ENCODE results near the gene ERCC6L2.

ERCC6L2 gene

DNA sequence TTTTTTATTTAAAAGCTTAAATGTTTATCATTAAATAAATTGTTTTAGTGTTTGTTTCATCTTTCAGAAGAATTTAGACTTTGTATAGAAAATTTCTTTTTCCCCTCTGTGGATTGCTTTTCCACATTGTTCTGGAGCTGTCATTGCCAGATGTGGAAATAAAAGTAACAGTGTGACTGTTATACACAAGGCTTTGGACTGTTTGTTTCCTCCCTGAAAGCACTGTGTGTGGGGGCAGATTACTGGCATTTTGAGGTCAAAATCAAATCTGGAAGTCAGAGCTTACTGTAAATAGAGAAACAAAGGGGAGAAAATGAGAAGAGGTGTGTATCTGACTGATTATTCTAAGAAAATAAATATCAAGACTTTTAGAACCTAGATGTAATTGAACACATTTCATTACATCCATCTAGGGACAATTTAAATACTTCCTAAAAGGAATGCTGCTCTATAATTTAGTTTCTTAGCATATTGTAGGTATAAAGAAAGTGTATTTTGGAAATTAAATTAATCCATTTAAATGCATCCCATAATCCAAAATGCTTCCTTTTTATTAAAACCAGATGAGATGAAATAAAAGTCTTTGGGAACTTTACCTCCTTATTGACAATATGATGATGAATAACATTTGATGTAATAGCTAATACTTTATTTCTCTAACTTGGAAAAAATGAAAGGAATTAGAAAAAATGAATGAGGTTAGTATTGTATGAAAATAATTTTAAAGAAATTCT, 51.9 kb downstream of the ERCC6L2 start:
- DNase-seq (ENCODE audit: low read depth), result no peak

DNA sequence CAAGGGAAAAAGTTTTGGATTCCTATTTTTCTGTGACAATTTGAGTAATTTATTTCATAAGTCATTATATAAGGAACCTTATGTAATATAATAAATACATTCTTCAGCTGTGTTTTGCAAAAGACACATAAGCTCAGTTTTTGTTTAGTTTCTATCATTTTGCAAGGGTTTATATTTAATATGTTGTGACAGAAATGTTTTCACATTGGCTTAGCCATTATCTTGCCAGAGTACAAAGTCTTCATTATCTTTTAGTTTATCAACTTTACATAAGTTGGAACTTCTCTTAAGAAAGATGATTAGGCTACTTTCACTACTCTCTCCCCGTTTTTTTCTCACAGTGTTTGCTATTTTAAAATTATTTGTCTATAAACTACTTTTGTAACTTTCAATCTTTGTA, 54.8 kb downstream of the ERCC6L2 start:
- DNase-seq (ENCODE audit: low read depth), result no peak

DNA sequence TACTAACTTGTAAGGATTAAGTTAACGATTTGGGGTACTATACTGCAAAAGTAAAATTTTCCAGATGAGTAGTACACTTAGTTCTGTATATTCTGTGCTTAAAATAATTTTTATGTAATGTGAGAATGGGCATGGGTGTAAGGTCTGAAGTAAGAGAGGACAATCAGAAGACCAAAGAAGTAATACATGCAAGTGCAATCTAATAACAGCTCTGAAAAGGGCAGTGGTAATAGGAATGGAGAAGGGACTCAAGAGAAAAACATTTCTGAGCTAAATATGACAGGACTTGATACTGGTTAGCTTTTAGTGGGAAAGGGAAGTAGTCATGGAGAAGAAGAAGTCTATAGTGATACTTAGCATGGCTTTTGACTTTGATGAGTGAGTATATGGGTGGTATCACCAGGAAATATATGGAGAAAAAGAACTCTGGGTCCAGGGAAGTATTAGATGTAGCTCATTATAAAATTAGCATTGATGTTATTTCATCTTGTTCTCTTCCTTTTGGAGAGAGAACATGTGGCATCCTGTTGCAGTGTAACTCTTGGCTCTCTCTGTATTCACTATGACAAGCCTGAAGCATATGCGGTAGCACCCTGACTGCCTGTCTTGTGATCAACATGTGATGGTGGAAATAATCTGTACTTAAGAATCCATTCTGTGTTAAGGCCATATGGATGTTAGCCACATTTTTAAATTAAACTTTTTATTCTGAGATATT, 60.5 kb downstream of the ERCC6L2 start:
- no peak for DNase-seq (ENCODE audit: low read depth)

DNA sequence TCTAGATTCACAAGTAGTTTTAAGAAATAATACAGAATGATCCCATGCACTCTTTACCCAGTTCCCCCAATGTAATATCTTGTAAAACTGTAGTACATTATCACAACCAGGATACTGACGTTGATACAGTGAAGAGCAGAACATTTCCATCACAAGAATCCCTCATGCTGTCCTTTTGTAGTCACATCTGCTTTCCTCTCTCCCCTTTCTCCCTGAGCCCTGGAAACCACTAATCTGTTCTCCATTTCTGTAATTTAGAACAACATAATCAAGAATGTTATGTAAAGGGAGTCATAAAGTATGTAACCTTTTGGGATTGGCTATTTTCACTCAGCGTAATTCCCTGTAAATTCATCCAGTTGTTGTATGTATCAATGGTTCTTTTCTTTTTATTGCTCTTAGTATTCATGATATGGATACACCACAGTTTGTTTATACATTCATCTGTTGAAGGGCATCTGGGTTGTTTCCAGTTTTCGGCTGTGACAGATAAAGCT, 61.1 kb downstream of the ERCC6L2 start:
- no peak for DNase-seq (ENCODE audit: low read depth)

DNA sequence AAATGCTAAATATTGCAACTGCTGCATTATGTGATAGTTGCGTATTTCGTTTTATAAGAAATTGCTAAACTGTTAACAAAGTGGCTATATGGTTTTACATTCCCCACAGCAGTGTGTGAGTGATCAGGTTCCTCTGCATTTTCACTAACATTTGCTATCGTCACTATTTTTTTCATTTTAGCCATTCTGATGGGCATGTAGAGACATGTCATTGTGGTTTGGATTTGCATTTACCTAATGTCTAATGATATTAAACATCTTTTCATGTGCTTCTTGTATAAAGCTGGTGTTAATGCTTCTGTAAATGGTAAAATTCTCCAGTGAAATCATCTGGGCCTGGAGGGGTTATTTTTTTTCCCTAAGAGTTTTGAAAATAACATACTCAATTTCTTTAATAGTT, 61.6 kb downstream of the ERCC6L2 start:
- DNase-seq (ENCODE audit: low read depth), result no peak

DNA sequence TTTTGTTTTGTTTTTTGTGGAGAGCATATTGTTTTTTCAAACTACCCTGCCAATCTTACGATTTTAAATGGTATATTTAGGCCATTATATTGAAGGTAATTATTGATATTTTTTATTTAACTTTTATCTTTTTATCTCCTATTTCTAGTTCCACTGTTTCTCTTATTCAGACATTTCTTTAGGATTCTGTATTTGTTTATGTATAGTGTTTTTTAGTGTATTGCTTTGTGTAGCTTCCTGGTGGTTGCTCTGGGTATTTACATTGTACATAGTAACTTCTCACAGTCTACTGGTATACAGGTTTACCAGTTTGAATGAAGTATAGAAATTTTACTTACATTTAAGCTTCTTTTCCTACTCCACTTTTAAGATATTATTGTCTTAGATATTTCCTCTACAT, 63.2 kb downstream of the ERCC6L2 start:
- DNase-seq (ENCODE audit: low read depth), result no peak

DNA sequence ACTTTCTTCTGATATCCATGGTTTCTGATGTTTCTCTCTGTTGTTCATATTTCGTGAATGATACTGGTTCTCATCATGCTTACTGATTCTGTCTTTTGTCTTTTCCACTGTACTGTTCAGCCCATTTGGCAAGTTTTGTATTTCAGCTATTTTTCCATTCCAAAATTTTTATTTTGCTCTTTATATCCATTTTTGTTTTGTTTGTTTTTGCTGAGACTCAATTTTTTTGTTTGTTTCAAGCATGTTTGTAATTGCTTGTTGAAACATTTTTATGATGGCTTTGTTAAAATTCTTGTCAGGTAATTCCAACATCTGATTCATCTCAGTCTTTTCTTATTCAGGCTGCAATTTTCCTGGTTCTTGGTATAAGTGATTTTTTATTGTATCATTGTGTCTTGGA, 64.0 kb downstream of the ERCC6L2 start:
- no peak for DNase-seq (ENCODE audit: low read depth)

DNA sequence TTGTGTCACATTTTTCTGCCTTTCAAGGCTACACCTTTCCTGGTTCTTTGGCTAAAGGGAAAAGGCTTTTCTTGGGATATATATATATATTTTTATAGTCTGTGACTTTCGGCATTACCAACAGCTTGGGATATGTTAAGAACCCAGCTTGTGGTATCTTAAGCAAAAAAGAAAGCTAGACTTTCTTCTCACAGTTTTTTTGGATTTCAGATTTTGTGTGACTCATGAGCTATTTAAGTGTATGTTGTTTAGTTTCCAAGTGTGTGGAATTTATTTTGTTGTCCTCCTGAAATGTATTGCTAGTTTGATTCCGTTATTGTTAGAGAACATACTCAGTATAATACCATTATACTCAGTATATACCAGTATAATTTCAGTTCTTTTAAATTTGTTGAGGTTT, 64.8 kb downstream of the ERCC6L2 start:
- DNase-seq (ENCODE audit: low read depth), result no peak

DNA sequence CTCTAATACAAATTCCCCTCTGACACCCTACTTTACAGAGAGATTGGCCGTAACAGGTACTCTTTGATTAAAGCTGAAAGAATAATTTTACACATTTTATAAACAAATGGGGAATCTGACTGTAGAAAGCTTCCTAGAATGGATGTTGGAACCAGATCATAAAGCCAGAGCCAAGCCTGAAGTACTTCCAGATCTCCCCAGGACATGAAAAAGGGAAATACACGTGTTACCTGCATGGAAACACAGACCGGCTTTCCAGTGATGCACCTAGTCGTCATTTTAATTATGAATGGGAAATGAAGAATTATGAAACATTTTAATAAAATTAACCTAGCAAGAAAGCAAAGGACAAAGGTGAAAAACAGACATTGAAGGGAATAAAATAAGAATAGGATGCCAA, 66.5 kb downstream of the ERCC6L2 start:
- no peak for DNase-seq (ENCODE audit: low read depth)

DNA sequence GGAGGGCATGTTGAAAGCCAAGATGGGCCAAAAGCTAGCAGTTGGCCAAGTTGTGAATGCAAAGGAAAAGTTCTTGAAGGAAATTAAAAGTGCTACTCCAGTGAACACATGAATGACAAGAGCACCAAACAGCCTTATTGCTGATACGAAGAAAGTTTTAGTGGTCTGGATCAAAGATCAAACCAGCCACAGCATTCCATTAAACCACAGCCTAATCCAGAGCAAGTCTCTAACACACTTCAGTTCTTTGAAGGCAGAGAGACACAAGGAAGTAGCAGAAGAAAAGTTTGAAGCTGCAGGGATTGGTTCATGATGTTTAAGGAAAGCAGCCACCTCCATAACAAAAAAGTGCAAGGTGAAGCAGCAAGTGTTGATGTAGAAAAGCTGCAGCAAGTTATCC, 71.6 kb downstream of the ERCC6L2 start:
- no peak for DNase-seq (ENCODE audit: low read depth)

DNA sequence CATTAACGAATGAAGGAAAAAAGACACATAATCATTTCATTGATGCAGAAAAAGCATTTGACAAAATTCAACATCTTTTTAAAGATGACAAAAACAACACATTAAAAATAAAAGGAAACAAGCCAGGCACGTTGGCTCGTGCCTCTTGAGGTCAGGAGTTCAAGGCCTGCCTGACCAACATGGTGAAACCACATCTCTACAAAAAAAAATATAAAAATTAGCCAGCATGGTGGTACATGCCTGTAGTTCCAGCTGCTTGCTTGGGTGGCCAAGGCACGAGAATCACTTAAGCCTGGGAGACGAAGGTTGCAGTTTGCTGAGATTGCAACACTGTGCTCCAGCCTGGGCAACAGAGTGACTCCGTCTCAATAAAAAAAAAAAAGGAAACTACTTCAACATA, 77.0 kb downstream of the ERCC6L2 start:
- no peak for DNase-seq (ENCODE audit: low read depth)

DNA sequence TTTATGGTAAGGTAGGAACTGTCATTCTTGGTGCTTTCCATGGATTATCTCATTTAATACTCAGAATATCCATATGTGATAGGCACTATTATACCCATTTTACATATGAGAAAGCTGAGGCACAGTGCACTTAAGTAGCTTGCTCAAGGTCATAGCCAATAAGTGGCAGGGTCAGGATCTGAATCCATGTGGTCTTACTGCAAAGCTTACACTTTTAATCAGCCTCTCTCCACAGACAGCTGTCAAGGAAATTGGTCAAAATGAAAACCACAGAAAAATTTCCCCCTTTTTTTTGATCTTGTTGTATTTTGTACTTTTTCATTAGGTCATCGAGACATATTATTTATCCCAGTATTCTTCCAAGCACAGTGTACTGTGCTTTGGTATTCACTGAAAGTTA, 78.5 kb downstream of the ERCC6L2 start:
- DNase-seq (ENCODE audit: low read depth), result no peak

DNA sequence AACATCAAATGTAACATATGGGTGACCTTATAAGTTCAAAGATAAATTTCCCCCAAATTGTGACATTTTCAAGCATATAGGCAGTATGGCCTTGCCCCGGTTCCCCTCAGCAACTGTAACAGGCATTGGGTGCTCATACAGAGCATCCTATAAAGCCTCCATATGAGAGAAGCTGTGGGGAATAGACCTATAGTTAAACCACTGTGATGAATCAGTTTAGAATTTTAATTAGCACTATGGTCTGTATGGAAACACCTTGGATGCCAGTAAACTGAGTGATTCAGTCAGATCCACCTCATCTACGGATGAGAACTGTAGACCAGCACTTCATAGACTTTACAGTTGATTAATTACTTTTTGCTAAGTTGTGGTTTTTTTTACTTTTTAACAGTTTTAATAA, 79.4 kb downstream of the ERCC6L2 start:
- no peak for DNase-seq (ENCODE audit: low read depth)

DNA sequence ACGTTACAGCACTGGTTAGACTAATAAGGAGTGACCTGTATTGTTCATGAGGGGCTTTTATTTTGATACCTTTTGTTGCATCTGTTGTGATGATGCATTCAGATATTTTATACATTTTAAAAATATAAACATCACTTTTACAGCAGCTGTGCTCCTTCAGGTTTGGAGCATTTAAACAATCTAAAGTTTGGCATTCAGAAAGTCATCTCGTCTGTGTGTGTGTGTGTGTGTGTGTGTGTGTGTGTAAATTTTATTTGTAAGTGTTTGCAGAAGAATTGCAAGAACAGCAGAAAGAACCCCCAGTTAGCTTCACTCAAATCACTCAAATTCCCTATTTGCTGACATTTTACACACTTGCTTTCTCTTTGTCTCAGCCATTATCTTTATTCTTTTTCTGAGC, 87.4 kb downstream of the ERCC6L2 start:
- DNase-seq (ENCODE audit: low read depth), result no peak

DNA sequence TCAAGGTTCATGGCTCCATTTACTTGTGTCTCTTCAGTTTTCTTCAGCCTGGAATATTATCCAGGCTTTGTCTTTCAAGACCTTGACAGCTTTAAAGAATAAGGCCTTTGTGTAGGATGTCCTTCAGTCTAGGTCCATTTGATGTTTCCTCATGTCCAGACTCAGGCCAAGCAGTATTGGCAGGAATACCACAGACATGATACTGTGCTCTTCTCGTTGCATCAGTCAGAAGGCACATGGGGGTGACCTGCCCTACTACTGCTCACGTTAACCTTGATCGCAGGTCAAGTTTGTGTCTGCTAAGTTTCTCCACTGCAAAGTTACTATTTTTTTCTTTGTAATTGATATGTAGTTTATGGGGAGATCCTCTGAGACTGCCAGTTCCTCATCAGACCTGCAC, 88.2 kb downstream of the ERCC6L2 start:
- DNase-seq (ENCODE audit: low read depth), result no peak

DNA sequence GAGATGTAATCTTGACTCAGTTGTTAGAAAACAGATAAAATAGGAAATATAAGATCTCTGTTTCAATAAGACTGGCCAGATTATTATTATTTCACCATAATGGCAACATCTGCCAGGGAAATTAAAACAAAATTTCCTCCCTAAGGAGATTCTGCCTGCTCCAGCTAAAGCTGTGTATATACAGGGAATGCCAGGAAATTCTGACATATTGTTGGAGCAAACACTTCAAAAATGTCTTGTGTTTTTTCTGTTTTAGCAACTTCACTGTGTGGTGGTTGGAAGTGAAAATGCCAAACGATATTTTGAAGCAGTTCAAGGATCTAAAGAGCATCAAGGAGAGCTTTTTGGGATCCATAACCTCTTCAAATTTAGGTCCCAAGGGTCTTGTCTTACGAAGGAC, 90.8 kb downstream of the ERCC6L2 start:
- DNase-seq (ENCODE audit: low read depth), result no peak

DNA sequence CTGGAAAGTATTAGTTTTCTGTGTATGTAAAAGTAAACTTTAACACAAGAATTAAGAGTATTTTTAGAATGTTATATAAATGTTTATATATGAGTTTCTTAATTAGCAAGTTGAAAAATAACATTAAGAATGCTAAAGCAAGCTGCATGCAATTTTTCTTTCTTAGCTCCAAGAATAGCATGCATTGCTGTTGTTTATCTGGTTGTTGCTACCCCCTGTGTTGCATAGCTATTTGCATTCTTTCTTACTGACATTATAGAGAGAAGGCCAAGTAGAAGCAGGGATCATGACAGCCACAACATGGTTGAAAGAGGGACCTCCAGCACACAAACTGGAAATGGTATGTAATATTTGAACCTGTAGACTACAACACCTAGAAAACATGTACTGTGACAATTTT, 94.8 kb downstream of the ERCC6L2 start:
- no peak for DNase-seq (ENCODE audit: low read depth)

DNA sequence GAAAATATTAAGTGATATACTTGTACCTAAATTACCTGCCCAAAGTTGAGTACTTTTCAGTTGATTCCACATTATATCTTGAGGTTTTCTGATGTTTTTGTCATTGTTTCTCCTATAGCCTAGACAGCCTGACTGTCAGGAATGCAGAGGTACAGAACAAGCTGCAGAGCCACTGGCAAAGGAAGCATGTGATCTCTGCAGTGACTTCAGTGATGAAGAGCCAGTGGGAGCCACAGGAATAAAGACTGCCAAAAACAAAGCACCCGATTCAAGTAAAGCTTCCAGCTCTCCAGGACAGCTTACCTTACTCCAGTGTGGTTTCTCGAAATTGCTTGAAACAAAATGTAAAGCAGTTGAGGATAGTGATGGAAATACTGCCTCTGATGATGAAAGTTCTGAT, 96.3 kb downstream of the ERCC6L2 start:
- no peak for DNase-seq (ENCODE audit: low read depth)

DNA sequence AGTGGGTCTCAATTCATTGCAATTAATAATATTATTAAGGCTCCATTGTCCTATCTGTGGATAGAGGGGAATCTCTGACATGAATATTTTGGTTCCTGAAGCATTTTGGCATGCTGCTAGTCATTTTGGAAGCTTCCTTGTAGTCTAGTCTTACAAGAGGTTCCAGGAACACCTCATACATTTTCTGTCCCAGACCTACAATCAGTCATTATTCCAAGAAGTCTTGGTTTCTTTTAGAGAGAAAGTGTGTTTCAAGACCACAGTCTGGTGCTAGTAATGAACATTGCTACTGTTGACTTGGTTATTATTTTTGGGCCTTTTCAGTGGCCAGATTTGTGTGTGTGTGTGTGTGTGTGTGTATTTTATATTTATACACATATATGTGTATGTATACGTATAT, 98.9 kb downstream of the ERCC6L2 start:
- DNase-seq (ENCODE audit: low read depth), result no peak

DNA sequence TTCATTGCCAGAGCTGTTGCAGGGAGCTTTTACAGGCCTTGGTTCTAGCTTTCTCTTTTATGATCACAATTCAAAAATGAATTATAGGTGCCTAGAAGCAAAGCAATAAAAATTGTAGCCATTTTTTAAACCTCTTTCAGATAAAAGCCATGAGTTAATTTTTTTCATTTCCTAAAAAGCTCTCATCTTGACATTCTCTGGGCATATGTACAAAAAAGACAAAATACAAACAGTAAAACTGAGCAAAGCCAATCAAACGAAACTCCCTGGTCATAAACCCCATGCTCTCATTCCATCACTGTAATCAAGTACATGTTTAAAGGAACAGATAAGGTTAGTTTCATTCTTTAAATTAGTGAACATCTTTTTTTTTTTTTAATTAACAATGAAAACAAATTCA, 101.9 kb downstream of the ERCC6L2 start:
- no peak for DNase-seq (ENCODE audit: low read depth)

DNA sequence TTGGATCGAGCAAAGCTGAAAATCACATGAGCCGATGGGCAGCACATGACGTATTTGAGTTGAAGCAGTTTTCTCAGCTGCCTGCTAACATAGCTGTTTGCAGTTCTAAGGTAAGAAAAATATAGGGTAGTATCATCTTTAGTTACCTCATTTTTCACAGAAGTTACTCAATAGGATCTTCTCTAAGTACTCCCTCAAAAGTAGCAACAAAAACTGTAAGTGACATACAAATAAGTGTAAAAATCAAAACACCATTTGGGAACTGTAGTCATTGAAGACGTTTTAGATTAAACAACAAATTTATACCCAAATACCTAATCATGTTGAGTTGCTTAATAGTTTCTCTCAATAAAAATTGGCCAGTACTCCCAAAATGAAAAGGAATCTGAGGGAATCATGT, 102.6 kb downstream of the ERCC6L2 start:
- DNase-seq (ENCODE audit: low read depth), result no peak

DNA sequence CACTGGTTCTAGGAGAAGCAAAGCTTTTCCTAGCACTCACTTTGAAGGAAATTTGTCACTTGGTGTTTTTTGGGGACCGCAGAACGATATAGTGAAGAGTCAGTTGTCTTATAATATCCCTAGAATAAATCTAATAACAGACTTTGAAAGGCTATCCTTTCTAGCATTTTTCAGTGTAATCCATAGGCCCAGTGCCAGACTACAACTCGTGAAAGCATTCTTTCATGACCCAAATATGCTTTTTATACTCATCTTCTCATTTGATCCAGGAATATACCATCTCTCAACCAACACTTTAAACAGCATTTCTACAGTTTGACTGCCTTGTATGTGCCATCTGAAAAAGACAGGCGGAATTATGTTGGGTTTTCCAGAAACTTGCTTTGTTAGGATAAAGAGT, 104.0 kb downstream of the ERCC6L2 start:
- no peak for DNase-seq (ENCODE audit: low read depth)

DNA sequence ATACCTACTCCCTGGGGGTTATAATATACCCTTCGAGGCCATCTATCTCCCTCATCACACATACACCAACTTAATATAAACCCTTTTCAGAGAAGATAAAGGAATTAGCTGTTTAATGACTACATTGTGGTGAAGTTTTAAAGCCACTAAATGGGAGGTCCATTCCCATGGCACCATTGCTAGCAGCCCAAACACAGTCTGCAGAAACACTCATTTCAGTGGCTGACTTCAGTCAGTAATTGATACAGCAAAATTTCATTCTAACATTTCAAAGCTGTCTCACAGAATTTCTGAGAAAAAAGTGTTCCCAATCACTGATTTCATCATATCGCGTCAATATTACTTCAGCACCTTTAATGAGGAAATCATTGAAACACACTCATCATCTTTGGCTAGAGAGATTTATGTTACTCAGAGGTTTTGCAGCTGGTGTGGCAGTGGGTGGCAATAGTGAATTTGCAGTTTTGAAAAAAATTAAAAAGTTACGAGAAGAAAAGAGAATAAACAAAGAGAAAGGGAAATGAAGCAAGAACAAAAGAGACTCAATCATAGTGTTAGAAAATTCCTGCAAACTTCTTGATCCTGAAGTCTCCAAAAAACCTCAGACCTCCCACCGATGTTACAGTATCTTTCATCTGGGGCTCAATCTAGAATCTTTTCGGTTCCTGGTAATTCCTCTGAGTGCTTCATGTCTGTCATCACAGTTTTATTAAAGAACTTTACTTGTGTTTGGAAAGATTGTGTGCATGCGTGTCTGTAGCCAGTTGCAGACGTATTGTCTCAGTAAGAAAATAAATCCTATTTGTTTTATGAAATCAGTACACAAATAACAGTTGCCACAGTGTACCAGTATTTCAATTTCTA, 105.0 kb downstream of the ERCC6L2 start:
- DNase-seq (ENCODE audit: low read depth), result no peak

All from activated T-cell treated with anti-CD3 and anti-CD28 coated beads for 24 hours (primary cell).